HG03457 (cell line): ENCODE results near the gene DENND6A.
"Not testable (repeated sequence)": the region's sequence is repeated elsewhere in the genome, so short reads cannot be mapped to it uniquely, and the experiment has no call there.

Source experiments
- ATAC-seq: cut with Tn5 transposase; IDR thresholded peaks from one replicate; pipeline ENCODE4 v1.9.1; 2021; ENCODE audit warnings: moderate number of reproducible peaks; ENCODE audit not compliant: unreplicated experiment

Gene DENND6A

DNA sequence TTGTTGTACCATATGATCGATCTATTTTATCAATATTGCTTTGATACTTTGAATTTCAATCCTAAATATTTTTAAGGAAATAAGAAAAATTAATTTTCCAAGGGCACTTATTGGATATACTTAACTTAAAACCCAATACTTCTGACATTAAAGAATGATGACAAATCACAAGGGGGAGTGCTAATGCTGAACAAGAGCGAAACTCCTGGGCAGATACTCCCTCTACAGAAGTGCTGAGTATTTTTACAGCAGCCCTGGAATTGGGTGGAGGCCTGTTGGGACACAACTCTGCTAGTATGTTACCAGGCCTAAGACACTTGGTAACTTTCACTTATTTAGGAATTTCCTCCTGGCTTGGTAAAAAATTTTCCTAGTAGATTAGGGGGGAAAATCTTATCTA is 46.2 kb downstream of the DENND6A start:
- no peak for ATAC-seq

DNA sequence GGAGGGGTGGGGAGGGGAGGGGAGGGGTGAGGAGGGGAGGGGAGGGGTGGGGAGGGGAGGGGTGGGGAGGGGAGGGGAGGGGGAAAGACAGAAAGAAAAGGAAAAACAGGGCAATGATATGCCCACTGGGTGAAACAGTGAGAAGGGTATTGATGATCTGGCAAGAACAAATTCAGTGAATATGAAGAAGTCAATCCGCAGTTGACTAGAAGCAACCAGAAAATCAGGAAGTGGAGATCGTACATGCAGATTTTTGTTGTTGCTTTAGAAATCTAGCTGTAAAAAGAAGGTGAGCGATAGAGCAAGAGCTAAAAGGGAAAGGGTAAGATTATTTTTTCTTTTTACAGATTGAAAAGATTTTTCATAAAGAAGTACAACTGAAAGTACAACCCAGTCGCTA is 48.1 kb downstream of the DENND6A start:
- ATAC-seq: no peak

DNA sequence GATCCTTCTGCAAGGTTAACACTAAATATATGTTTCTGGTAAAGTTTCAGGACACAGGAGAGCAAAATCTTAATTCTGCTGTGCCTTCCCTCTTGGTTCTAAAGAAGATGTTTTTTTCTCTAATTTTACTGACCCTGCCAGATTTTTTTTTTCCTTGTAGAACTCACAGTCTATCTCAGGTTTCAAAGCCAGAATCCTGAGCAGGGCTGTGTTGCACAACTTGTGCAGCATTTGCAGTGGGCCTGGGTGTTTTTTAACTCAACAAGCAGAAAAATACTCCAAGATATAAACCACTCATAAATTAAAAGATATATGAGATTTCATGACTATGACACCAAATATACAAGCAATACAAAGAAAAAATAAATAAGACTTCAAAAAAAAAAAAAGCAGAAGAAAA is 55.5 kb downstream of the DENND6A start:
- ATAC-seq: no peak

DNA sequence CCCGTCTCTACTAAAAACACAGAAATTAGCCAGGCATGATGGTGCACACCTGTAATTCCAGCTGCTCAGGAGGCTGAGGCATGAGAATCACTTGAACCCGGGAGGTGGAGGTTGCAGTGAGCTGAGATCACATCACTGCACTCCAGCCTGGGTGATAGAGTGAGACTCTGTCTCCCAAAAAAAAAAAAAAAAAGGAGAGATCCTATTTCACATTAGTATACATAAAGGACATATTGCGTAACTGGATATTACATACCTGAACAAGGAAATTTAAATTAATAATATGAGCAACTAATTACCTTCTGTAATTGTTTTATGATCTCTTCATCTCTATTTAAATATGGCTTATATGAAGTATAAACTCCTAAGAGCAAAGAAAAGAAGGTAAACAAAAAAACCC is 58.6 kb downstream of the DENND6A start:
- not testable (repeated sequence) for ATAC-seq

DNA sequence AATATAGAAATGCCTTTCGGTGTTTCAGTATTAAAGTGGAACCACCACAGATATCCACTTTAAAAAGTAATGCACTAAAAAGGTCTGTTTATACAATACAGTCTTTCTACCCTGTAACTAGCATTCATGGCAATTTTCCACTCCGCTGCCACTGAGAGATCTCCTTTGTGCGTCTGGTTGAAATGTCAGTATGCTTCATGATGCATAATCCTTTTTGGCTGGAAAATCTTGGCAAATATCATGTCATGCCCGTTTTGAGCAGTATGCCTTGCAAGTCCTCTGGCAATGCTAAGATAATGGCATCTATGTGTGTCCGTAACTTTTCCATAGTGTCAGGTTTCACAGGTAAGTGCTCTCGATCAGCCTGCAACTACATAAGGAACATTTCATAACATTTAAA is 64.9 kb downstream of the DENND6A start:
- no peak for ATAC-seq

DNA sequence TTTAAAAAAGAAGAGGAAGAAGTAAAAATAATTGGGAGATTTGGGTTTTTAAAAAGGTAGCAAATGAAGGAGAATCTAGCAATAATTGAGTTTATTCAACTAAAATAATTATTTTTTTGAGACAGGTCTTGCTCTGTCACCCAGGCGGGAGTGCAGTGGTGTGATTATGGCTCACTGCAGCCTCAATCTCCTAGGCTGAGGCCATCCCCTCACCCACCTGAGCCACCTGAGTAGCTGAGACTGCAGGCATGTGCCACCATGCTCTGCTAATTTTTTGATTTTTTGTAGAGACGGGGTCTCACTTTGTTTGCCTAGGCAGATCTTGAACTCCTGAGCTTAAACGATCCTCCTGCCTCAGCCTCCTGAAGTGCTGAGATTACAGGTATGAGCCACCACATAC is 68.1 kb downstream of the DENND6A start:
- no peak for ATAC-seq

DNA sequence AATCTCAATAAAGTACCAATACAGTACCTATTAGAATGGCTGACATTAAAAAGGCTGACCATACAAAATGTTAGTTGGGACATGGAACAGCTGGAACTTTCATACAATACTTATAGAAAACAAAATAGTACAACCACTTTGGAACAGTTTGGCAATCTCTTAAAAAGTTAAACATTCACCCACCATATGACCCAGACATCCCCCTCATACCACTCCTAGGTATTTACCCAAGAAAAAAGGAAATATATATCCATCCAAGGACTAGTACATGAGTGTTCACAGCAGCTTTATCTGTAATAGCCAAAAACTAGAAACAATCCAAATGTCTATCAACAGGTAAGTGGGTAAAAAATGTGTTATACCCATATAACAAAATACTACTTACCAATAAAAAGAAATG is 70.5 kb downstream of the DENND6A start:
- no peak for ATAC-seq

DNA sequence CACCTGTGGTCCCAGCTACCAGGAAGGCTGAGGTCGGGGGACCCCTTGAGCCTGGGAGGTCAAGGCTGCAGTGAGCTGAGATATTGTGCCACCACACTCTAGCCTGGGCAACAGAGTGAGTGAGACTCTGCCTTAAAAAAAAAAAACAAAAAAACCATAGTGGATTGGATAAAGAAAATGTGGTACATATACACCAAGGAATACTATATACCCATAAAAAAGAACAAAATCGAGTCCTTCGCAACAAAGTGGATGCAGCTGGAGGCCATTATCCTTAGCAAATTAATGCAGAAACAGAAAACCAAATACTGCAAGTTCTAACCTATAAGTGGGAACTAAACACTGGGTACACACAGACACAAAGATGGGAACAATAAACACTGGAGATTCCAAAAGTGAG is 75.1 kb downstream of the DENND6A start:
- ATAC-seq: no peak

DNA sequence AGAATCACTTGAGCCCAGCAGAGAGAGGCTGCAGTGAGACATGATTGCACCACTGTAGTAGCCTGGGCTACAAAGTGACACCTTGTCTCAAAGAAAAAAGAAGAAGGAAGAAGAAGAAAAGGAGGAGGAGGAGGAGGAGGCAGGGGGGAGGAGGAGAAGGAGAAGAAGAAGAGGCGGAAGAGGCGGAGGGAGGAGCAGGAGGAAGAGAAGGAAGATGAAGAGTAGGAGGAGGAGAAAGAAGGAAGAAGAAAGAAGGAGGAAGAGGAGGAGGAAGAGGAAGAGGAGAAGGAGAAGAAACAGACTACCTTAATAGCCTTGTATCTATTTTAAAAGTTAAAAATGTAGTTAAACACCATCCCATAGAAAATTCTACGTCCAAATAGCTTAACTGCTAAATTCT is 76.6 kb downstream of the DENND6A start:
- no peak for ATAC-seq

DNA sequence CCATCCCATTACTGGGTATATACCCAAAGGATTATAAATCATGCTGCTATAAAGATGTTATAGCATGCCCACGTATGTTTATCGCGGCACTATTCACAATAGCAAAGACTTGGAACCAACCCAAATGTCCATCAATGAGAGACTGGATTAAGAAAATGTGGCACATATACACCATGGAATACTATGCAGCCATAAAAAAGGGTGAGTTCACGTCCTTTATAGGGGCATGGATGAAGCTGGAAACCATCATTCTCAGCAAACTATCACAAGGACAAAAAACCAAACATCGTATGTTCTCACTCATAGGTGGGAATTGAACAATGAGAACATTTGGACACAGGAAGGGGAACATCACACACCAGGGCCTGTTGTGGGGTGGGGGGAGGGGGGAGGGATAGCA is 81.0 kb downstream of the DENND6A start:
- not testable (repeated sequence) for ATAC-seq

DNA sequence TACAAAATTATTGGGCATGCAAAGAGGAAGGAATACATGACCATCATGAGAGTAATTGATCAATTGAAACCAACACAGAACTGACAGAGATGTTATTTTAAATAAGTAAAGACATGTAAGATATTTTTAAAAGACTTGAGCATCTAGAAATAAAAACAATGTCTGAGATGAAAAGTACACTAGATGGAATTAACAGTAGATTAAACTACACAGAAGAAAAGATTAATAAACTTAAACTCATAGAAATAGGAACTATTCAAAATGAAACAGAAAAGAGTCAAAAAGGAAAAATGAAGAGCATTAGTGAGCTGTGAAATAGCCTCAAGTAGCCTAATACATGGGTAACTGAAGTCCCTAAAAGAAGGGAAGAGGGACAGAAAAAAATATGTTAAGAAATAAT is 87.2 kb downstream of the DENND6A start:
- no peak for ATAC-seq

DNA sequence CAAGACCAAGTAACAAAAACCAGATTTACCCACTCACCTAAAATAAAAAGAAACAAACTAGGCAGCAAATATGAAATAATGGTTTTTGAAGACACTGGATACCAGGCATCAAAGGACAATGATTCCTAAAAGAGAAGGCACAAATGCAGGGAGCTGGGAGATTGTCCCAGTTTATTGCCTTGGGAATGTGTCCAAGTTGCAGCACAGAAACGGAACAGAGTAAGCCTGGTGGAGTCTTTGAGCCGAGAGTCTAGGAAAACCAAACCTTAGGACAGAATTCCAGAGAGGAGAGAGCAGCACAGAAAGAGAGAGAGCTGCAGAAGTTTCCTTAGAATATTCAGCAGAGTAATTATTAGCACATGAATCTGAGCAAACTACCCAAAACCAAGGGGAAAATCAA is 87.9 kb downstream of the DENND6A start:
- ATAC-seq: no peak

DNA sequence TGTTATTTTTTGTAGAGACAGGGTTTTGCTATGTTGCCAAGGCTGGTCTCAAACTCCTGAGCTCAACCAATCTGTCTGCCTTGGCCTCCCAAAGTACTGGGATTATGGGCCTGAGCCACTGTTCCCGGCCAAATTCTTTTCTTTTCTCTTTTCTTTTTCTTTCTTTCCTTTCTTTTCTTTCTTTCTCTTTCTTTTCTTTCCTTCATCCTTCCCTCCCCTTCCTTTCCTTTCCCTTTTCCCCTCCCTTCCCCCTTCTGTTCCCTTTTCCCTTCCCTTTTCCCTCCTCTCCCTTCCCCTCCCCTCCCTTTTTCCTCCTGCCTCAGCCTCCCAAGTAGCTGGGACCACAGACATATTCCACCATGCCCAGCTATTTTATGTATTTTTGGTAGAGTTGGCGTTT is 92.7 kb downstream of the DENND6A start:
- no peak for ATAC-seq

DNA sequence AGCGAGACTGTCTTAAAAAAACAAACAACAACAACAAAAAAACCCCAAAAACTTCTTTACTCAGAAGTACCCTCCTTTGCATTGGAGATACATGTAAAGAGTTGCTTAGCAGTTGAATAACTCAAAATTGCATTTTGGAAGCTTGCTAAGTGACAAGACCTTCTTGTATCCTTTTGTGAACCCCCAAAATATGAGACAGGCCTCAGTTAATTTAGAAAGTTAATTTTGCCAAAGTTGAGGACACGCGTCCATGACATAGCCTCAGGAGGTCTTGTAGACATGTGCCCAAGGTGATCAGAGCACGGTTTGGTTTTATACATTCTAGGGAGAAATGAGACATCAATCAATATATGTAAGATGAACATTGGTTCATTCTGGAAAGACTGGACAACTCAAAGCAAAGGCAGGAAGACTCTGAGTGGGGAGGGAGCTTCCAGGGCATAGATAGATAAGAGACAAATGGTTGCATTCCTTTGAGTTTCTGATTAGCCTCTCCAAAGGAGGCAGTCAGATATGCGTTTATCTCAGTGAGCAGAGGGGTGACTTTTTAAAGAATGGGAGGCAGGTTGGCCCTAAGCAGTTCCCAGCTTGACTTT is 94.0 kb downstream of the DENND6A start:
- ATAC-seq: no peak

DNA sequence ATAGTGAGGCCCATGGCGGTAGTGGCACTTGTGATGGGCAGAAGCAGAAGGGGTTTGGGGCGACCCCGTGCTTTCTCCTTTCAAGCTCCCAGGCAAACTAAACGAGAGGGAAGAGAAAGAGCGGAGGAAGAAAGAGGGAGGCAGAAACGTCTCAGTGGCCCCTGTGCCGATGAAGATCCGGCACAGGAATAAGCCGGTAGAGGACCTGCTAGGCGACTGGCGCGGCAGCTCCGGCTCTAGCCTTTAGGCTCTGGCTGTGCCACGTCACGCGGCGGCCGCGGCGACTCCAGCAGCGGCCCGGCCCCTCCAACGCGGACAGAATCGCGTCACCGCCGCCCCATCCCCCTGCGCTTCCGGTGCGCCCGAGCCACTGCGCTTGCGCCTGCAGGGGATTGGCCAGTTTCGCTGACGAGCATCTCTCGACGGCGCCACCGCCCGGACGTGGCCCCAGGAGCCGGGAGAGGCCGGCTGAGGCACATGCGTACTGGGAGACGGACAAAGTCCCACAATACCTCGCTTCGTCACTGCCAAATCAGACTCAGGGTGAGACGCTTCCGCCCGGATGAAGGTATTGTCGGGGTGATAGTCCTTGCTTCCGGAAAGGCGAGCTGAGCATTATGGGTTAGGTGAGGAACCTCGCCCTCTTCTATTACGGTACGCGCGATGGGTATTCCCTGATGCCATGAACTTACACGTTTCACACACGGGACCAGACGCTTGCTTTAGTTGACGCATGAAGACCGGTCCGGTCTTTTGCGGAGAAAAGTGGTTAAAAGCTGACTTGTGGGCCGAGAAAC is 95.6 kb downstream of the DENND6A start, which contains the start of gene ARF4:
ARF4 (minus strand) TSS at position 218 of the 797 bp plus-strand sequence; CDS start at position 14, 204 bp downstream.
- ATAC-seq: peak; percentile 93

DNA sequence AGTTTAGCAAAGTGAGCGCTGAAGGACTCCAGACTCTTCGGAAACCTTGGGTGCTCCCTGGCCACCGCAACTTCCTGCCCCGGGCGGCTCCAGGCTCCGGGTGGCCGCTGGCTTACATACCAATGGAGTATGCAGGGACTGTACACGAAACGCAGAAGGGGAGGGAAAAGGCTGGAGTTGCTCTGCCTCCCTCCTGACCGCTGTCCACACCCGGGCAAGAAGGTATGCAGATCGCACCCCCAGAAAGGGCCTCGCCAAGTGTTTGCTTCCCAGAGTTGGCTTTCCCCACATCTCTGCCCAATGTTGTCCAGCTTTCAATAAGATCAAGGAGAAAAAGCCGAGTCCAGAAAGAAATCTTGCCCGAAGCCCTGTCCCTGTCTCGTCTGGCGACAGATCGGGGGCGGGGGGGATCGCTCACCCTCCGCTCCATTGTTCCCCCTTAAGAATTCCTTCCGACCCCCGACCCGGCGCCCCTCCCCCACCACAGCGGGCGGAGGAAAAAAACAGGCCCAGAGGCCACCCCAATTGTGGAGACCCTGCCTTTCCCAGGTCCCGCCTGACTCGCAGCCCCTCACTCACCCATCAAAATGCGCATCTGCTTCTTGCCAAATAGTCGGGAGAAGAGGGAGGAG is 96.3 kb downstream of the DENND6A start:
- ATAC-seq: peak; percentile 0

DNA sequence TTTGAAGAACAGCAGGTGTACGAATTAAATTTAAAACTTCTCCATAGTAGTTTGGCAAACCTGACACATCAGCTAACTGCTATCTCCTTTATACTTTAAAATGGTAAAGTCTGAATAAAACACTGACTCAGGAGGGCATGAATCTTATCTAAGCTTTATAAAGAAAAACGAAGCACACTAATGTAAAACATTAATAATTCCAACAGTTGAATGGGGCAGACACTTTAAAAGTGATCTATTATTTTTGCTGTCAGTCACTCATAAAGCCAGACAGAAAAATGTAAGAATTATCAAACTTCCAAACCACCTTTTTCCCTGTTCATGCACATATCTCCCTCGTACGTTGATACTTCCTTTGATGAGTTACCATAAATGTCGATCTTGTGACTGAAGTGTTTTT is 98.3 kb downstream of the DENND6A start:
- no peak for ATAC-seq

DNA sequence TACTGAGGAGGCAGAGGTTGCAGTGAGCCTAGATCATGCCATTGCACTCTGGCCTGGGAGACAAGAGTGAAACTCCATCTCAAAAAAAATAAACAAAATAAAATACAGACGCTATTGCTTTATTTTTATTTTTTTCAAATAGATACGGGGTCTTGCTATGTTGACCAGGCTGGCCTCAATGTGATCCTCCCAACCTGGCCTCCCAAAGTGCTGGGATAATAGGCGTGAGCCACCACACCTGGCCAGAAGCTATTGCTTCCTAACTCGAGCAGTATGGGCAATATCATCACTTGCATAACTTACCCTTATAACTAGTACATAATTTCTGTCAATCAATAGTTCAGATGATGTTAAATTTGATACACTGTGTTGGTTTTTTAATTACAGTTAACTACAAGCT is 98.7 kb downstream of the DENND6A start:
- ATAC-seq: no peak

DNA sequence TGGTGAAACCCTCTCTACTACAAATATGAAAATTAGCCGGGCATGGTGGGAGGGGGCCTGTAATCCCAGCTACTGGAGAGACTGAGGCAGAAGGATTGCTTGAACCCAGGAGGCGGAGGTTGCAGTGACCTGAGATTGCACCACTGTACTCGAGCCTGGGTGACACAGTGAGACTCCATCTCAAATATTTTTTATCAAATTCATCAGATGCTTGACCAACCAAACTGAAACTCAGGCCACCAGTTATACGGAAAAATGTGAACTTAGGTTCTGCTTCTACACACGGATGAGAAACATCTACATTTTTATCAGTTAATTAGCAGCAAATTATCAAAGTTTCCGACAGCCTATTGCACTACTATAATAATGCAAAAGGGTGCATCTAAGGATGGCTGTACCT is 100.6 kb downstream of the DENND6A start:
- ATAC-seq: no peak

DNA sequence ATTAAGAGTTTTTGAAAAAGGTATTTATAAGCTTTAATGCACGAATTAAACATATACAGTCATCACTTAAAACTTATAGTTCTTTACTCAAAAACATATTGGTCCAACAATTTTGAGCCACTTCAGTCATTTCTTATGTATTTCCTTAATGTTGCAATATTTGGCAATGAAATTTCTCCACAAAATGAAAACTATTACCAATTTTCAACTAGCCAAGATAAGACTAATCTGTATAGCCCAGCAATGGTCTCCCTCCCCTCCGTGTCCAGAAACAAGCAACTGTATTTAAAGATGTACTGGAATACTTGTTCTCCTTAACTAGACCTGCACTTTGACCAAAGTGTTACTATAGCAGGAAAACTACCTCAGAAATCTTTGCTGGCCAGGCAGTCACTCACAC is 105.0 kb downstream of the DENND6A start:
- ATAC-seq: no peak

DNA sequence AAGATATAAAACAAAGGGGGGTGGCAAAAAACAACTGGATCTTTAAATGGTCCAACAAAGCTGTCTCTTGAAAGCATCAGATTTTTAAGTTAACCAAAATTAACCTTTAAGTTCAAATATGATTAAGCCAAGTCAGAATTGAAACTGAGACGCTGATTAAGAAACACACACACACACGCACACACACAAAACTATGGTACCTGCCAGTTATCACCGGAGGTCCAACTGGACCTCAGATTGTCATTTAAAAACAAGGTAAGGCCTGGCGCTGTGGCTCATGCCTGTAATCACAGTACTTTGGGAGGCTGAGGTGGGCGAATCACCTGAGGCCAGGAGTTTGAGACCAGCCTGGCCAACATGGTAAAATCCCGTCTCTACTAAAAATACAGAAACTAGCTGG is 106.1 kb downstream of the DENND6A start:
- ATAC-seq: no peak

DNA sequence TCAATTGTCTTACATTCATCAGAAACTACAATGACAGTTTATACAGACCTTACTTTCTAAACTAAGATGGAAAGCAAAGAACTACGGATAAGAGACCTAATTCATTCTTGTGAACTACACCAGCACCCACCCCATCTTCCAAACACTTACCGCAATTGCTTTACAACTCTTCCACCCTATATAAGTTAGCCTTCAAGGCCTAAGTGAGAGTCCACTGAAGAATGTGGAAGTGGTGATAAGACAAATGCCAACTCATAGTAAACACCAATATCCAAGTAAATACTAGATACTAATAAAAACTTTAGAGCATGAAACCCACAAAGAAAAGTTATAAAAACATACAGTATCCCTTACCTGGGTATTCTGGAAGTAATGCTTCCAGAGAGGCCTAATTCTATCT is 109.3 kb downstream of the DENND6A start:
- no peak for ATAC-seq
